HG03066 (cell line): ENCODE measurements around the gene KATNIP.
A peak's percentile ranks its signal among the peaks of the same experiment; 100 is the strongest.

Experiments
- ATAC-seq: cut with Tn5 transposase; IDR thresholded peaks from one replicate; pipeline ENCODE4 v1.9.1; 2021; ENCODE audit warnings: low read depth; ENCODE audit not compliant: unreplicated experiment

The KATNIP gene

GRCh38 chr16:27549746-27550581, at the start of gene KATNIP, which contains the start of gene GTF3C1:
Gene KATNIP, plus strand, starts transcription at chr16:27550144. Its CDS starts 27 bp downstream, at chr16:27550171.
Gene GTF3C1, minus strand, starts transcription at chr16:27549913. Its CDS starts 23 bp downstream, at chr16:27549890.
- peak; percentile 98 for ATAC-seq

GRCh38 chr16:27500801-27501200, 49.1 kb upstream of the KATNIP start:
- ATAC-seq = no peak

- ATAC-seq = no peak
These were observed 46.3 kb upstream of the KATNIP start for GRCh38 chr16:27503662-27504061.

- ATAC-seq = no peak
These were observed 44.4 kb upstream of the KATNIP start for GRCh38 chr16:27505297-27506236.

GRCh38 chr16:27506771-27507170, 43.2 kb upstream of the KATNIP start:
- no peak for ATAC-seq

- ATAC-seq = no peak
These were observed 41.5 kb upstream of the KATNIP start for GRCh38 chr16:27508476-27508875.

GRCh38 chr16:27511657-27512448, 38.1 kb upstream of the KATNIP start:
- no peak for ATAC-seq

- ATAC-seq = no peak
These were observed 35.1 kb upstream of the KATNIP start for GRCh38 chr16:27514806-27515205.

GRCh38 chr16:27515874-27516353, 34.0 kb upstream of the KATNIP start:
- no peak for ATAC-seq

GRCh38 chr16:27516365-27516764, 33.6 kb upstream of the KATNIP start:
- no peak for ATAC-seq

- ATAC-seq = no peak
These were observed 32.3 kb upstream of the KATNIP start for GRCh38 chr16:27517664-27518063.

GRCh38 chr16:27518226-27518625, 31.7 kb upstream of the KATNIP start:
- ATAC-seq = no peak

GRCh38 chr16:27520982-27521673, 28.8 kb upstream of the KATNIP start:
- ATAC-seq = no peak

- ATAC-seq = no peak
These were observed 27.7 kb upstream of the KATNIP start for GRCh38 chr16:27522173-27522707.

GRCh38 chr16:27526180-27526579, 23.8 kb upstream of the KATNIP start:
- no peak for ATAC-seq

GRCh38 chr16:27528294-27528693, 21.6 kb upstream of the KATNIP start:
- no peak for ATAC-seq

- ATAC-seq = no peak
These were observed 20.0 kb upstream of the KATNIP start for GRCh38 chr16:27529962-27530361.

GRCh38 chr16:27531186-27531585, 18.8 kb upstream of the KATNIP start:
- no peak for ATAC-seq
